Kidney glomerular epithelial cell (primary cell): Measurements from ENCODE around the gene PRMT5.
"Not testable (repeated sequence)": the region's sequence is repeated elsewhere in the genome, so short reads cannot be mapped to it uniquely, and the experiment has no call there.

Source experiments
- DNase-seq: peaks from one replicate; lab custom pipeline; 2025; lab: John Stamatoyannopoulos, UW

The PRMT5 gene

GRCh38 chr14:22929104-22929960 is at the start of gene PRMT5:
TSS of gene PRMT5 (minus strand) at chr14:22929376. CDS start at chr14:22929361, 15 bp downstream.
- peak; percentile 99 for DNase-seq

GRCh38 chr14:22978487-22978837 is 49.3 kb upstream of the PRMT5 start:
- DNase-seq: no peak

GRCh38 chr14:22977684-22978486 is 48.7 kb upstream of the PRMT5 start:
- DNase-seq: peak; percentile 85

- no peak for DNase-seq
These were observed 48.2 kb upstream of the PRMT5 start for GRCh38 chr14:22977434-22977683.

GRCh38 chr14:22976620-22977433 is 47.7 kb upstream of the PRMT5 start:
- DNase-seq: peak; percentile 79

GRCh38 chr14:22974530-22975313 is 45.5 kb upstream of the PRMT5 start:
- no peak for DNase-seq

GRCh38 chr14:22973217-22974032 is 44.2 kb upstream of the PRMT5 start:
- DNase-seq: peak; percentile 64

- DNase-seq: no peak
These were observed 43.2 kb upstream of the PRMT5 start for GRCh38 chr14:22972313-22972930.

GRCh38 chr14:22971152-22971551 is 42.0 kb upstream of the PRMT5 start:
- DNase-seq: no peak

GRCh38 chr14:22966783-22967269 is 37.6 kb upstream of the PRMT5 start:
- no peak for DNase-seq

- DNase-seq: not testable (repeated sequence)
These were observed 37.0 kb upstream of the PRMT5 start for GRCh38 chr14:22965916-22966782.

- DNase-seq: no peak
These were observed 33.0 kb upstream of the PRMT5 start for GRCh38 chr14:22962061-22962676.

- no peak for DNase-seq
These were observed 26.8 kb upstream of the PRMT5 start for GRCh38 chr14:22955702-22956569.

- no peak for DNase-seq
These were observed 23.2 kb upstream of the PRMT5 start for GRCh38 chr14:22952418-22952817.

- not testable (repeated sequence) for DNase-seq
These were observed 22.6 kb upstream of the PRMT5 start for GRCh38 chr14:22951795-22952194.

- no peak for DNase-seq
These were observed 16.5 kb upstream of the PRMT5 start for GRCh38 chr14:22945642-22946041.

- no peak for DNase-seq
These were observed 10.5 kb upstream of the PRMT5 start for GRCh38 chr14:22939684-22940083.

- no peak for DNase-seq
These were observed 6.0 kb upstream of the PRMT5 start for GRCh38 chr14:22935156-22935555.
